Measurements from ENCODE around the gene KRTAP5-1. TPM values are rescaled to one million over a fixed set of nuclear protein-coding genes. Genes with fewer than 3 reads are reported as not detected.

KRTAP5-1 gene
- total RNA-seq, 1 experiment from 2014 or later = not detected

- Histone ChIP-seq H3K36me3 (ENCODE audit: control insufficient read depth in 1 of 2, insufficient read depth in 2 of 2, low read length in 2 of 2) (no peaks in the 10 kb centered on the region), H3K4me1 (ENCODE audit: control insufficient read depth in 1 of 2, insufficient read depth in 2 of 2, low read length in 2 of 2) (peaks cover 17 to 37% of the 10 kb centered on the region in 2 experiments), H3K9me2 (ENCODE audit: insufficient read depth) (no peaks in the 10 kb centered on the region), H3K27me3 (ENCODE audit: insufficient read depth, low read length) (no peaks in the 10 kb centered on the region), H2AFZ (ENCODE audit: low read depth, low read length, poor library complexity, severe bottlenecking) (no peak overlapping the region), H3K4me2 (ENCODE audit: low read length) (peak overlapping the region; percentile 98), H3K9ac (ENCODE audit: low read length) (no peak overlapping the region), H3K79me2 (ENCODE audit: insufficient read depth, low read length) (no peaks in the 10 kb centered on the region), H3K4me3 (replicated peaks in 1 of 2; ENCODE audit: low read depth in 1 of 2, low read length in 2 of 2) (peak overlapping the region; percentile 50 to 62; a peak in 3 of 4 replicates), H3K27ac (ENCODE audit: low read depth, low read length) (no peak overlapping the region), H4K20me1 (ENCODE audit: insufficient read depth) (no peaks in the 10 kb centered on the region), H3K9me3 (ENCODE audit: control insufficient read depth in 1 of 2, insufficient read depth in 1 of 2, low read depth in 1 of 2, low read length in 2 of 2) (no peaks in the 10 kb centered on the region)
- intact Hi-C loops (cut with micrococcal nuclease) = loop anchor here (1.0 to 2.0 kb wide), 3 partner anchors 28 to 287 kb away; no protein-coding TSS in a partner anchor
- no peak for DNase-seq (ENCODE audit: low read depth, low spot score)
- POLR2A ChIA-PET = interaction anchor here (0.7 to 1.7 kb wide), 4 partner anchors 28 to 143 kb away, joined by 3 to 18 read pairs (median 4); no protein-coding TSS in a partner anchor
- CTCF ChIA-PET = interaction anchor here (0.9 to 5.2 kb wide), 15 partner anchors 19 to 606 kb away, joined by 3 to 133 read pairs (median 4); partner anchors contain the start of gene DUSP8
- BruUV-seq (replicated peaks) = no TSS peak
- no peak for ATAC-seq
- RAD21 ChIA-PET (ENCODE audit: low non-redundant PET in 1 of 2, low total read pairs in 2 of 2, uncharacterized antibody in 2 of 2, unreplicated experiment in 2 of 2) = interaction anchor here (1.0 to 3.2 kb wide), 4 partner anchors 28 to 49 kb away, joined by 3 to 22 read pairs (median 14); no protein-coding TSS in a partner anchor
- TF ChIP-seq CEBPB (IDR thresholded peaks at IDR 0.05; ENCODE audit: low read depth) = no peak
- TF ChIP-seq CBX3 (IDR thresholded peaks at IDR 0.05; ENCODE audit: low read depth) = no peak
- TF ChIP-seq ZNF274 (IDR thresholded peaks at IDR 0.05; ENCODE audit: low read depth, low read length) = no peak
- TF ChIP-seq TCF7L2 (IDR thresholded peaks at IDR 0.05; ENCODE audit: borderline replicate concordance, extremely low read depth, insufficient read depth, insufficient read length) = no peak
- no peak for TF ChIP-seq ATF3 (IDR thresholded peaks at IDR 0.05)
- no peak for TF ChIP-seq FOSL1 (IDR thresholded peaks at IDR 0.05; ENCODE audit: low read depth)
- no peak for TF ChIP-seq EGR1 (IDR thresholded peaks at IDR 0.05; ENCODE audit: low read depth)
- TF ChIP-seq, protein P1, sequence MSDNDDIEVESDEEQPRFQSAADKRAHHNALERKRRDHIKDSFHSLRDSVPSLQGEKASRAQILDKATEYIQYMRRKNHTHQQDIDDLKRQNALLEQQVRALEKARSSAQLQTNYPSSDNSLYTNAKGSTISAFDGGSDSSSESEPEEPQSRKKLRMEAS (IDR thresholded peaks at IDR 0.05) = no peak
- no peak for TF ChIP-seq YY1 (IDR thresholded peaks at IDR 0.05; ENCODE audit: extremely low read depth, insufficient replicate concordance, low read depth, low read length)
- TF ChIP-seq SRF (IDR thresholded peaks at IDR 0.05; ENCODE audit: low read depth) = no peak
- TF ChIP-seq POLR2AphosphoS5 (IDR thresholded peaks at IDR 0.05; ENCODE audit: low read depth, low read length) = no peak
- TF ChIP-seq ELF1 (IDR thresholded peaks at IDR 0.05; ENCODE audit: borderline replicate concordance, low read depth) = no peak
- TF ChIP-seq ZFX (IDR thresholded peaks at IDR 0.05) = no peak
Measured at GRCh38 chr11:1546077-1546535, 39.0 kb downstream of the KRTAP5-1 start.

Data from HCT116 (cell line).